Kasumi-1 (cell line): ENCODE measurements around the gene SLFN14.
"Not testable (repeated sequence)": the region's sequence is repeated elsewhere in the genome, so short reads cannot be mapped to it uniquely, and the experiment has no call there.

Experiments used
- DNase-seq, 2 experiments: peaks; one replicate each; lab custom pipeline; 2025; lab: John Stamatoyannopoulos, UW

The SLFN14 gene

DNA sequence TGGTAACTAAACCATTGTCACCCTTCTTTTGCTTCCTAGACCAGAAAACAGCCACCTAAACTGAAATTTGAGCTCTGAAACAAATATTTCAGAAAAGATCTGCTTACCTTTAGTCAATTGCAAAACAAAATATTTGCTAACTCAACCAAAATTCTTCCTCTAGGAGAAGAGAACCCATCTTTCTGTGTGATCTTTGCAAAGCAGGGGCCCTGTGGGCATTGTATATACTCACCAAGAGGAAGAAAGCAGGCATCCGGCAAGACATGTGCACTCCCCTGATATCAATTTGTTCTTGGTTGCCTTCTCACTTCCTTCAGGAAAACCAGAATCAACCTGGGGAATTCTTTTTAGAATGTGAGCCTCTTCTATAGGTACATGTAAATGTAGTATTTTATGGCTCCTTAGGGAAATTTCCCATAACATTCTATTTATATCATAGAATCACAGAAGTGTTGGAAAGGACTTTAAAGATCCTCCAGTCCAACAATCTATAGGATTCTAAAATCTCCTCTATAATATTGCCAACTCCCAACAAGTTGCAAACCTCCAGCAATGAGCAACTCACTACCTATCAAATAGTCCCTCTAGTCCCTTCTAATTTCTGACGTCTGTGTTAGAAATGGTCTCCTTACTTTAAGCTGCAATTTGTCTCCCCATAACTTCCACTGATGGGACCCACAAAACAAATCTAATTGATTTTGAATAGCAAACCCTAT lies 966 bp downstream of the SLFN14 start:
- no peak for DNase-seq

DNA sequence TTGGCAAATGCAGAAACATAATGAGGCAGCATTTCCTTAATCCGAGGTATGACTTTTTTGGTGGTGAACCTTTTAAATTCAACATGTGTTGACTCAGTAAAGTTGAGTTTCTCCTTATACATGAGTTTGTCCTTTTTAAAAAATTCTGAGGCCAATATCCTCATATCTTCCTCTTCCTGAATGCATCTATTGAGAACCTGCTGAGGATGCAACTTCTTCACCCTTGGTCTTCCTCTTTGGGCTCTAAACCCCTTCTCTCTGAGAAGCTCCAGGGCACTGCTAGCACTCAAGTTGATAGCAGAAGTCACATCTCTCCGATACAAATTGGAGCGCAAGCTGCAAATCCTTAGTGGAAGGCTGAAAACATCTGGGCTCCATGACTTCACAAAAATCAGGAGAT lies 3.3 kb downstream of the SLFN14 start:
- no peak for DNase-seq

DNA sequence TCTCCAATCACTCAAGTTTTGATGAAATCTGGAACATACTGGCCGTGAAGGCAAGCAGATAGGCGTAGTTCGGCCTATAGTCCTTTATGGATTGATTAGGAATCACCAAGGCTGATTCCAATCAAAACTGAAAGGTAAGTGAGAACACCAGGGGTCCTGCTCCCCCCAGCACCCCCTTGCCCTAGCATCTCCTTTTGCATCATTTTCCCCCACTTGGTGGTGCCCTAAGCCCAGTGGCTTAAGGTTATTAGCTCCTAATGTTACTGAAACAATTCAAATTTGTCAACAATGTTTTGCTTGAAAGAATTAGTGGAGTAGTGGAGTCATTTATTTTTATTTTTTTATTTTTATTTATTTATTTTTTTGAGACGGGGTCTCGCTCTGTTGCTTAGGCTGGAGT lies 4.9 kb downstream of the SLFN14 start:
- peak in 1 of 2 experiments; percentile 37 for DNase-seq

DNA sequence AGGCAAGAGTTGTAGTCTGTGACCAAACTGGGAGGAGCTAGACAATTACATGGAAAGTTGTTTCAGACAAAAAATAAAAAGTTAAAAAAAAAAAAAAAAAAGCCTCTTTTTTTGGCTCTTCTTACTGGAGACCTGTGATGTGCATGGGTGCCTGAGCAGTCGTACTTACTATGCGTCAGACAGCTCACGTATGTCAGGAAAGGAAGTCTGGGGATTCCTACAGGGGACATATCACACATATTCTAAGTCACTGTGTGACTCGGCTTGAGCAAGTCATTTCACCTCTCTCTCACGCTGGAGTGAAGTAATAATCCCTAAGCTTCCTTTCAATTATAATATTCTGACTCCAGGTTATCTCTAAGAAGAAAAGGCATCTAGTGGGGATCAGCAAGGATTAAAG lies 6.0 kb downstream of the SLFN14 start:
- no peak for DNase-seq

DNA sequence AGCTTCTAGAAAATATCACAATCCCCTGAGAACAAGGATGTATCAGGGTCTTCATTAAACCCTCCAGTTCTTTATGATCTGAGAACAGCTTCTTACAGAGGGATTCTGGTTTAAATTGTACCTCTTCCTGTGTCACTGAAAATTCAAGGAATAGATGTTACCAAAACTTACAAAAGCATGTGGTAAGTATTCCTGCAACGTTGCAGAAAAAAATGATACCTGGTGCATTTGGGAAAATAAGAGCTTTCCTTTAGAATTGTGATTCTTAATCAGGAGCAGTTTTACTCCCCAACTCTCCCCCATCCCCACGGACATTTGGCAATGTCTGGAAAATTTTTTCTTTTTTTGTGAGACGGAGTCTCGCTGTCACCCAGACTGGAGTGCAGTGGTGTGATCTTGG lies 7.3 kb downstream of the SLFN14 start:
- no peak for DNase-seq

DNA sequence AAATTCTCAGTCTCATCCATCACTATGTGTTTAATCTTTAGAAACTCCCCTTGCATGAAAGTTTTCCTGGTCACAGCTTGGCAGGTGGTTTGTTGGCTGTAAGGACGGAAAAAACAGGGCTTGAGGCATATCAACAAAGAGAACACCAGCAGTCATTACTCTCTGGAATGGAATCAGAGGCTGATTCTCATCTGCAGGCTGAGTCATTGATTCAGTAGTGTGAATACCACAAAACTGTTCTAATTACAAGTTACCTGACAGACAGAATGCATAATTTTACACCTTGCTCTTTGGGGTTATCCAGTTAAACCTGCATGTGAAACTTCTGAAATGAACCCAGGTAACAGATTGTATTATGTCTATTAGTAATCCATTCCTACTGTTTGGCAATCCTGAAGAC lies 11.6 kb downstream of the SLFN14 start:
- DNase-seq: no peak

DNA sequence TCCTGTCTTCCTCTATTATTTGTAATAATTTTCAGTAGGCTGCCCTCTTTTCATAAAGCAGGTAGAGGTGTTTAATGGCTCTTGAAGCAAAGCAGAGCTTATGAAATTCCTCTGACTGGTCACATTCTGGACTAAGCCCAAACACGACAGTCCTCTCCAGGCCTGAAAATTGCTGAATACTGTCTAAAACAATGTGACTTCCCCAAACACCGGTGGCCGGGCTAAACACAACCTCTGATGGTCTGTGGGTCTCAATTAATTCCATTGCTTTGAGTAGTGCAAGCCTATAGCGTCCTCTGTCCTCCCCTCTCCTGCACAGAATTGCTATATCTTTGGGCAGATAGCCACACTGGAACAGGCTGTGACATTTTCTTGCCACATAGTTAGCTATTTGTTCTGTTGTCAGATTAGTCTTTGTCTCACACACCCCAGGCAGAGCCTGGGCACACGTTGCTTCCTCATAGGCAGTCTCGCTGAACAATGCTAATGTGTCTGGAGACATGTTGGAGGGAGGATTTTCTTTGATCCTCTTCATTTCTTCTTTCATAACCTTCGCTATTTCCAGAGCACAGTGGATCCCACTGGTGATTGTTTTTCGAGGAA lies 12.3 kb downstream of the SLFN14 start:
- DNase-seq: no peak

DNA sequence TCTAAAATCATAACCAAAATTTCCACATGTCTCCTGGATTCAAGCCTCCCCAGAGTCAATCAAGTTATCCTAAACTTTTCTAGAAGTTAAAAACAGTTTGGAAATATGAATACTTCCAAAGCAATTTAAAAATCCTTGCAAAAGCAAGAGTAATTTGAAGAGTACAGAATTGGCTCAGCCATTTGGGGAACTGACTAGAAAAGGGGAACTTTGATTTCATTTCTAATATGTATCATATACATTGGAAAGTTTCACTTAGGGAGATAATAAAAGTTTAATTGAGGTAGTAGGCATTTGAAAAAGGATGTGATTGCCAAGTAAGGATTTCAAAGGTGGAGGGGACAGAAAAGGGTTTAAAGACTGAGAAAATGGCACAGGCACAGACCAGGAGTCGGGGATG lies 14.1 kb downstream of the SLFN14 start:
- no peak for DNase-seq

DNA sequence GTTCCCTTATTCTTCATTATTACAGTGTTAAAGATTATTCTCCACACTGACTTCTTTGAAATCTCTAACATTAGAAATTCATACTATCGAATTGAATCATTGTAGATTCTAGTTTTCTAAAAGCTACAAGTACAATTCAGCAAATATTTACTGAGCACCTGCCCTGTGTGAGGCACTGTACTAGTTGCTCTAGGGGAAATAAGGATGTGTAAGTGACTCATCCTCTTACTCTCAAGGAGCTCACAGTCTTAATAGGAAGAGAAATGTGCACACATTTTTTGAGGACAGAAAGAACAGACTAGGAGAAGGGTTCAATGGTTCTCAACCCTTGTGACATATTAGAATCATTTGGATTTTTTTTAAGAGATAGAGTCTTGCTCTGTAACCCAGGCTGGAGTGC lies 15.5 kb downstream of the SLFN14 start:
- DNase-seq: no peak

DNA sequence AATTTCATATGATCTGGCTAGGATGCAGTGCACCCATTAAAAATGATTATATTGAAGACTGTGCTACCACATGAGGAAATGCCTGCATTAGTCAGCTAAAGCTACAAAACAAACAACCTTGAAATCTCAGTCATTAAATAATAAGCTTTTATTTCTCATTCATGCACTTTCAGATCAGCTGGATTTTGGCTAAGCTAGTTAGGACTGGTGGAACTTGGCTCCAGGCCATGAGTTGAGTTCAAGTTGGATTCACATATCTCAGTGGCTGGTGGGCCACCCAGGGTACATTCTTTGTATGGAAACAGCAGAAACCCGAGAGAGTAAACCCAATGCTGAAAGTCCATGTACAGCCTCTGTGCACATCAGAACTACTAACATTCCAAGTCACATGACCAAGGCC lies 16.8 kb downstream of the SLFN14 start:
- DNase-seq: no peak

DNA sequence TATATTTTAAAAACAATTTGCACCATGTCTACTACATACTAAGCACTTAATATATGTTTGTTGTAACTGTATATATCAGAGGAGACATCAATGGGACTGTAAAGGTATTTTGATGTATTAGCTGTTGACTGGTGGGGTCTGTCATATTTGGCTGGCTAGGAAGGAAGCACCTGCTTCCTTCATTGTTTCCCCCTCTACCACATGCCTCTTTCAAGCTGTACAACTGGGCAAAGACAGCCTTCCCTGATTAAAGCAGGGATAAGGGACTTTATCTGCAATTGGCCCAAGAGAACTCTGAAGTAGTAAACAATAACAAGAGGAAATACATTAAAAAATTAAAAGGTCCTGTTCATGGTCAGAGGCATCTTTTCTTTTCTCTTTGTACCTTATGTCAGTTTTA lies 17.6 kb downstream of the SLFN14 start:
- peak in 1 of 2 experiments; percentile 46 for DNase-seq

DNA sequence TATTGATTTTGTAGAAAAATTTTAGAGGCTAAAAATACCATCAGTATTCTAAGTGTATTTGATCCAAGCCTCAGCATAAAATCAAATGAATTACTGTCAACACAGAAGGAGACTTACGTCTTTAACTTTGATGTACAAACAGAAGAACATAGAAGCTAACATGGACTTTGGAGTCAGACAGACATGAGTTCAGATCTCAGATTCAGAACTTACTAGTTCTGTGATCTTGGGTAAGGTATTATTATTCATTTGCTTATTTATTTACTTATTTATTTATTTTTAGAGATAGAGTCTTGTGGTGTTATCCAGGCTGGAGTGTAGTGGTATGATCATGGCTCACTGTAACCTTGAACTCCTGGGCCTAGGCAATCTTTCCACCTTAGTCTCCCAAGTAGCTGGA lies 19.2 kb downstream of the SLFN14 start:
- no peak for DNase-seq

DNA sequence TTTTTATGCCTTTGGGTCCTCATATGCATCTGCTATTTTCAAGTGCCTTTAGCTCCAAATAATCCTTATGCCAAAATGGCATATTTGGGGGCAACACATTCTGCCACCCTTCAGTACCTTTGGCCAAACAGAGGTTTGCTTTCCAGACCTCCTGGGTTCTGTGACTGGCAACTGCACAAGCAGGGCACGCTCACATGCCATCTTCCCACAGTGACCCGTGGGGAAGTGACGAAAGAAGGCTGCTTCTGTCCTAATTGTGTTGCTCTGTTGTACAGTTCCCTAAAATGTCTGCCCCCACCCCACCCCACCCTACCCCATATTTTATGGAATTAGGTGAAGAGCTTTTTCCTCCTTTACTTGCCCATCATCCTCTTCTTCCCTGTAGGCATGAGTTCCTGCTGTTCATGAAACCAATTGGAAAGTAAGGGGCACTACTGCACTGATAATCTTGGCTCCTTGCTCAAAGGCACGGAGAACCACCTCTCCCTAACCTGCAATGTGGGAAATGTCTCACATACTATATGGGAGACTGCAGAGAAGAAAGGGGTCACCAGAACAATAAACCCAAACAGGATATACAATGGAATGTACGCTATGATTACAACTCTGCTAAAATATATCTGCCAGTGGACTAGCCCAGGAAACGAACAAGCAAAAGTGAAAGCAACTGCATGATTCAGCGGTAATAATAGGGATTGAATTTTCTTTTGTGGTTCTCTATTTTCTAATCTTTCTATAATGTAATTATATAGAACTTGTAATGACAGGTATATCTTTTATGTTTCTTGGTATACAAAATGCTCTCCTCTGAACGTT lies 19.8 kb downstream of the SLFN14 start:
- DNase-seq: peak; percentile 14 to 56

DNA sequence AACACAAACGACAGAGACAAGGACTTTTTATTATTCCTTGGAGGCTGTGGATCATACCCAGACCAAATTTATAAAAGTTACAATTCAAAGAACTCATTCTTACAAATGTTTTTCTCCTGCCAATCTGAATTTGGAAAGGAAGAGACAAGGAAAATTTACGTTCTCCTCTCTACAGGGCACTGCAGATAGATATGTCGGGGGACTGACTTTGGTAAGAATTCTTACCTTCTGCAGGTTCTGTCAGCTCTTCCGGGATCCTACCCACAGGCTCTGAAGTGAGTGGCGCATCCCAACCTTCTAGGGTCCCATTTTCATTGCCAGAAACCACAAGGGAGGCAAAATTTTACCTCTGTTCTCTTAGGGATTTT lies 21.0 kb downstream of the SLFN14 start:
- no peak for DNase-seq

DNA sequence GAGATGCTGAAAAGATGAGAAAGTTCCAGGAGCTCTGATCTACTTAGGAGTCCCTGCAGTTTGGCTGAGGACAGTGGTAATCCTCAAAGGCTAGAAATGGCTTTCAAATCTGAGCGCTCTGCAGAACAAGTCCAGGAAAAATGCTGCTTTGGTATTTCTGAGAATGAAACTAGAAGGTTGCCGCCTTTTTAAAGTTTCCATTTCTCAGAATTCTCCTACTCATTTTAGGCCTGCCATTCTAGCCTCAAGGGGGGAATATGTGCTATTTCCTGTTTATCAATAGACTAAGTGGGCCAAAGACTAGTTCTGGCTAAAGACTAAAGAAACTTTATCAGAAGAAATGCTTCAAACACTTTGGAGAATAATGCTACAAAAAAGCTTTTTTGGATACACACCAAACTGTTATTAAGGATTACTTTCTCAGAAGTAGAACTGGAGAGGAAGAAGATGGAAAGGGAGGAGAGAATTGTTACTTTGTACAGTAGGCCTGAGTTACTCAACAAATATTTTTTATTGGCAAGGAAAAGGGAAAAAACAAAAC lies 22.9 kb downstream of the SLFN14 start, which contains the start of gene SLFN12L:
Gene SLFN12L (minus strand): TSS at position 78 of the 541 bp plus-strand sequence. CDS start 15,314 bp downstream, outside the sequence.
- no peak for DNase-seq

DNA sequence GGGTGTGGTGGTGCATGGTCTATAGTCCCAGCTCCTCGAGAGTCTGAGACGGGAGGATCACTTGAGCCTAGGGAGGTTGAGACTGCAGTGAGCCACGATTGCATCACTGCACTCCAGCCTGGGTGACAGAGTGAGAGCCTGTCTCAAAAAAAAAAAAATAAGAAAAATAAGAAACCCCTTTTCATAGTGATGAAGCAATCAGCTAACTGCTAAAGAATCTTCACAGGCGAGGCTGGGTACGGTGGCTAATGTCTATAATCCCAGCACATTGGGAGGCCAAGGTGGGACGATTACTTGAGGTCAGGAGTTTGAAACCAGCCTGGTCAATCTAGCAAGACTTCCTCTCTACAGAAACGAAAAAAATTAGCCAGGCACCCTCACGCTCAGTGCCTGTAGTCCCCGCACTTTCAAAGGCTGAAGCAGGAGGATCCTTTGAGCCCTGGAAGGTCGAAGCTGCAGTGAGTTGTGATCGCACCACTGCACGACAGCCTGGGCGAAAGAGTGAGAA lies 23.9 kb downstream of the SLFN14 start:
- DNase-seq: no peak

DNA sequence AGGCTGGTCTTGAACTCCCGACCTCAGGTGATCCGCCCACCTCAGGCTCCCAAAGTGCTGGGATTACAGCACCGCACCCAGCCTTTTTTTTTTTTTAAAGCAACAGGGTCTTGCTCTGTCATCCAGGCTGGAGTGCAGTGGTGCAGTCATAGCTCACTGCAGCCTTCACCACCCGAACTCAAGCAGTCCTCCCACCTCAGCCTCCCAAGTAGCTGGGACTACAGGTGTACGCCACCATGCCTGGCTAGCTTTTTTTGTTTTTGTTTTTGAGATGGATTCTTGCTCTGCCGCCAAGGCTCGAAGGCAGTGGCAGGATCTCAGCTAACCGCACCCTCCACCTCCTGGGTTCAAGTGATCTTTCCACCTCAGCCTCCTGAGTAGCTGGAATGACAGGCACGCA lies 25.2 kb downstream of the SLFN14 start:
- not testable (repeated sequence) for DNase-seq

DNA sequence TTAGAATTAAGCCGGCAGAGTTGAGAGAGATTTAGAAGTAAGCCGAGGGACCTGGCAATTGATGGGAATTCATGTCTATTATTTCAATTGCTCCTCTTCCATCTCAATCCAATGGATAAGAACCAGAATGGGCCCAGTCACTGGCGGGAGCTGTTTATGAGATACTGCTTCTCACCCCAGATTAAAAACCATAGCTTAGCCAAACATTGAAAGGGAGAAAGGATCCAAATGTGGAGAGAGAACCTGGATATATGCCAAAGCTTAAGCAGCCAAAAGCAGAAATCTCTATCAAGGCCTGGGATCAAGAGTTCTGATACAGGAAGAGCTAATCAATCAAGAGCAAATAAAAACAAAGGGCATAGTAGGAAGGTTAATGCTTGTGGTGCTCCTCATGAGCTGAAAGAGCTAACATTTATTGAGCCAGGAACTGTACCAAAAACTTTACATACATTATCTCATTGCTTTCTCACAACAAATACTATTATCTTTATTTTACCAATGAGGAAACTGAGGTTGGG lies 26.0 kb downstream of the SLFN14 start:
- DNase-seq: no peak

DNA sequence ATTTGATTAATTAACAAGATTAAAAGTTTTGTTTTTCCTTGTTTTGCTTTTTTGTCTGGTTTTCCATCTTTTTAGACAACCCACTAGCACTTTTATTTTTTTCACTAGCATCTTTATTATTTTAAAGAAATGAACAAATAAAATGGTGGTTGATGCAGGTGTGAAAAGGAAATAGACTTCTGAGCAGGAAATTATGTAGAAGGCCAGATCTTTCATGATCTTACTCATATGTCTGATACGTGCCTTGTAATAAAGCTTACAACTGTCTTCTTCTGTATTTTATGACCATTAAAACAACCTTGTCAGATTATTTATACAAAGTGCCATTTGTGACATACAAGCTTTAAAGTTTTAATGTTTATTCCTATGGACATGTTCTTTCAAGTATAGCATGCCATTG lies 29.5 kb downstream of the SLFN14 start:
- no peak for DNase-seq

DNA sequence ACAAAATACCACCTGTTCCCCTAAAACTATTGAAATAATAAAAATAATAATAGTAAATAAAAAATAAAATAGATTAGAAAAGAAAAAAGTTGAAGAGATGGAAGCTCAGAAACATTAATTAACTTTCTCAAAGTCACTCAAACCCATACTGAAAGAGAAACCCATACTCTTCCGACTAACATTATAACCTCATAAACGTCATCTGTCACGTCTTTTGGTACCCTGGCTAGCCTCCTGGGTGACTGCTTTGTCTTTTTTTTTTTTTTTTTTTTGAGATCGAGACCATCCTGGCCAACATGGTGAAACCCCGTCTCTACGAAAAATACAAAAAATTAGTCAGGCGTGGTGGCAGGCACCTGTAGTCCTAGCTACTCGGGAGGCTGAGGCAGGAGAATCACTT lies 30.8 kb downstream of the SLFN14 start:
- no peak for DNase-seq

DNA sequence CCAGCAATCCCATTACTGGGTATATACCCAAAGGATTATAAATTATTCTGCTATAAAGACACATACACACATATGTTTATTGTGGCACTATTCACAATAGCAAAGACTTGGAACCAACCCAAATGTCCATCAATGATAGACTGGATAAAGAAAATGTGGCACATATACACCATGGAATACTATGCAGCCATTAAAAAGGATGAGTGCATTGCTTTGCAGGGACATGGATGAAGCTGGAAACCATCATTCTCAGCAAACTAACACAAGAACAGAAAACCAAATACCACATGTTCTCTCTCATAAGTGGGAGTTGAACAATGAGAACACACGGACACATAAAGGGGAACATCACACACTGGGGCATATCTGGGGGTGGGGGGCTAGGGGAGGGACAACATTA lies 31.3 kb downstream of the SLFN14 start:
- not testable (repeated sequence) for DNase-seq

DNA sequence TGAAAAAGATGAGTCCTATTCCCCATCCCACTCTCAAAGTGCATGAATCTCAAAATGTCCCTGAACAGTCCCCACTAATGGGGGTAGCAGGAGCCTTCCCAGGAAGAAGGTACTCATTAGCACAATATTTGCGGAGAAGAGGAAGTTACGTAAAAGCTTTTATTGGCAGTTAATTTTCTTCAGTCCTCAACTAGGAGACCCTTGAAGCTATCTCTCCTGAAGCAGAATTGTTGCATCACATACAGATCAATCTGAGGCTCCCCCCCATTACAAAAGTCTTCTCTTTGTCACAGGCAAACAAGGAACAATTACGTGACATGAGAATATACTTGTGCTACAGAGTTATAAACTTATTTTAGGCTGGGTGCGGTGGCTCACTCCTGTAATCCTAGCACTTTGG lies 37.3 kb downstream of the SLFN14 start:
- DNase-seq: peak; percentile 36 to 47
